GM18951 (cell line): ENCODE measurements around the gene CAPN8.

Source experiments
- POLR2A ChIP-seq: IDR thresholded peaks from 4 replicates; pipeline ENCODE4 v1.6.1; 2011; ENCODE audit warnings: mild to moderate bottlenecking; ENCODE audit not compliant: insufficient read length, insufficient read depth; ENCODE audit errors: extremely low read depth
- in situ Hi-C: fragments of 300-500 bp; cut with MboI; formaldehyde crosslinking; loops from one replicate; pipeline ENCODE4 v1.12.0; 2022; ENCODE audit warnings: low sequenced_read_pairs, mixed read lengths, inconsistent platforms; ENCODE audit not compliant: unreplicated experiment

Gene CAPN8

GRCh38 chr1:223634423-223634822 lies 31.1 kb downstream of the CAPN8 start:
- TF ChIP-seq POLR2A = no peak
- in situ Hi-C loops = no loop called here

- in situ Hi-C loops = no loop called here
- TF ChIP-seq POLR2A = no peak
These were observed 33.5 kb downstream of the CAPN8 start for GRCh38 chr1:223631956-223632355.

GRCh38 chr1:223631473-223631872 lies 34.0 kb downstream of the CAPN8 start:
- TF ChIP-seq POLR2A = no peak

GRCh38 chr1:223629126-223629457 lies 36.4 kb downstream of the CAPN8 start:
- in situ Hi-C loops = no loop called here
- TF ChIP-seq POLR2A = no peak

More at GRCh38 chr1:223631473-223631872, 34.0 kb downstream of the CAPN8 start:
- in situ Hi-C loops = no loop called here

- in situ Hi-C loops = no loop called here
These were observed 37.0 kb downstream of the CAPN8 start for GRCh38 chr1:223628233-223629125.

GRCh38 chr1:223622132-223622842 lies 43.2 kb downstream of the CAPN8 start:
- no peak for TF ChIP-seq POLR2A
- in situ Hi-C loops = no loop called here

More at GRCh38 chr1:223628233-223629125, 37.0 kb downstream of the CAPN8 start:
- TF ChIP-seq POLR2A = no peak

GRCh38 chr1:223621312-223621734 lies 44.2 kb downstream of the CAPN8 start:
- no peak for TF ChIP-seq POLR2A
- in situ Hi-C loops = no loop called here

GRCh38 chr1:223620297-223620897 lies 45.1 kb downstream of the CAPN8 start:
- in situ Hi-C loops = no loop called here
- no peak for TF ChIP-seq POLR2A

- TF ChIP-seq POLR2A = no peak
- in situ Hi-C loops = no loop called here
These were observed 46.8 kb downstream of the CAPN8 start for GRCh38 chr1:223618680-223619079.

- in situ Hi-C loops = no loop called here
- TF ChIP-seq POLR2A = no peak
These were observed 48.0 kb downstream of the CAPN8 start for GRCh38 chr1:223617323-223618070.

- in situ Hi-C loops = no loop called here
- TF ChIP-seq POLR2A = no peak
These were observed 48.9 kb downstream of the CAPN8 start for GRCh38 chr1:223616586-223616985.

- in situ Hi-C loops = loop anchor here (5.0 kb wide), 1 partner anchor 60 kb away; no protein-coding TSS in a partner anchor
- TF ChIP-seq POLR2A = no peak
These were observed 53.6 kb downstream of the CAPN8 start for GRCh38 chr1:223611936-223612335.

- no peak for TF ChIP-seq POLR2A
- in situ Hi-C loops = loop anchor here (5.0 kb wide), 1 partner anchor 58 kb away; no protein-coding TSS in a partner anchor
These were observed 55.5 kb downstream of the CAPN8 start for GRCh38 chr1:223609977-223610376.
